Measurements from ENCODE around the gene ESRRA. TPM values are rescaled to one million over a fixed set of nuclear protein-coding genes. Genes with fewer than 3 reads are reported as not detected.

ESRRA gene
- total RNA-seq, 1 experiment from 2014 or later = 66.9 TPM

DNA sequence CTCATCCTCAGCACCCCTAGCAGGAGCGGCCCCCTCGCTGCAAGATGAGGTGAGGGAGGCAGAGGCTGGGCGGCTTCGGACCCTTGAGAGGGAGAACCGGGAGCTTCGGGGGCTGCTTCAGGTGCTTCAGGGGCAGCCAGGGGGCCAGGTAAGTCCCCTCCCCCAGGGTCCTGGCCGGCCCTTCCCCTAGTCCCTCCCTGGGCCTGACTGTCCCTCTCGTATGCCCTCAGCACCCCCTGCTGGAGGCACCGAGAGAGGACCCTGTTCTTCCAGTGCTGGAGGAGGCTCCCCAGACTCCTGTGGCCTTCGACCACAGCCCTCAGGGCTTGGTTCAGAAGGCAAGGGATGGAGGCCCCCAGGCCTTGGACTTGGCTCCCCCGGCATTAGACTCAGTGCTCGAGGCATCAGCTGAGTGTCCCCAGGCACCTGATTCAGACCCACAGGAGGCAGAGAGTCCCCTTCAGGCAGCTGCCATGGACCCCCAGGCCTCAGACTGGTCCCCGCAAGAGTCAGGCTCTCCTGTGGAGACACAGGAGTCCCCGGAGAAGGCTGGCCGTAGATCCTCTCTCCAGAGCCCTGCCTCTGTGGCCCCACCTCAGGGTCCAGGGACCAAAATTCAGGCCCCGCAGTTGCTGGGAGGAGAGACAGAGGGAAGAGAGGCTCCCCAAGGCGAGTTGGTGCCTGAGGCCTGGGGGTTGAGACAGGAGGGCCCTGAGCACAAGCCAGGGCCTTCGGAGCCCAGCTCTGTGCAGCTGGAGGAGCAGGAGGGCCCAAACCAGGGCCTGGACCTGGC, 38.6 kb downstream of the ESRRA start:
- POLR2A ChIA-PET = no interaction called here
- H3K9me3 ChIP-seq = no peaks in the 10 kb centered on the region
- peak overlapping the region; percentile 13 for H3K27ac Mint-ChIP-seq (ENCODE audit: unreplicated experiment)
- no peaks in the 10 kb centered on the region for H3K36me3 ChIP-seq (ENCODE audit: control insufficient read depth, insufficient read depth, low read length)
- peak; percentile 43 to 57 for TF ChIP-seq CTCF (IDR thresholded peaks at IDR 0.05; ENCODE audit: insufficient read depth in 1 of 2, low read depth in 1 of 2, low read length in 1 of 2, severe bottlenecking in 1 of 2, unreplicated experiment in 1 of 2)
- no peaks in the 10 kb centered on the region for H3K27me3 Mint-ChIP-seq (ENCODE audit: insufficient read depth, unreplicated experiment)
- no peaks in the 10 kb centered on the region for H3K27me3 ChIP-seq (replicated peaks; ENCODE audit: control insufficient read depth, insufficient read depth, low read length)
- H3K9me3 Mint-ChIP-seq (ENCODE audit: unreplicated experiment) = no peaks in the 10 kb centered on the region
- no peaks in the 10 kb centered on the region for H3K4me1 ChIP-seq
- H3K4me1 Mint-ChIP-seq (ENCODE audit: low read depth, unreplicated experiment) = peaks cover 6% of the 10 kb centered on the region
- CTCF ChIA-PET = interaction anchor here (0.8 to 4.1 kb wide), 3 partner anchors 11 to 43 kb away, joined by 3 to 16 read pairs (median 15); partner anchors contain the start of genes PRDX5 and TRMT112
- BruUV-seq (replicated peaks) = no TSS peak
- no peak overlapping the region for H3K4me3 ChIP-seq (ENCODE audit: low read depth, low read length)
- DNase-seq = peak in 1 of 2 experiments; percentile 68
- intact Hi-C loops (cut with micrococcal nuclease; ENCODE audit: unreplicated experiment) = no loop called here
- no peaks in the 10 kb centered on the region for H3K36me3 Mint-ChIP-seq (ENCODE audit: insufficient read depth, unreplicated experiment)
- no peak overlapping the region for H3K4me3 Mint-ChIP-seq (ENCODE audit: unreplicated experiment)

- H3K4me3 ChIP-seq (ENCODE audit: low read depth, low read length) = no peak overlapping the region
- no peak for DNase-seq
- Mint-ChIP-seq H3K4me3 (ENCODE audit: unreplicated experiment) (no peak overlapping the region), H3K27me3 (ENCODE audit: insufficient read depth, unreplicated experiment) (no peaks in the 10 kb centered on the region), H3K27ac (ENCODE audit: unreplicated experiment) (peak overlapping the region; percentile 13), H3K36me3 (ENCODE audit: insufficient read depth, unreplicated experiment) (no peaks in the 10 kb centered on the region), H3K9me3 (ENCODE audit: unreplicated experiment) (no peaks in the 10 kb centered on the region), H3K4me1 (ENCODE audit: low read depth, unreplicated experiment) (peaks cover 6% of the 10 kb centered on the region)
- TF ChIP-seq CTCF (IDR thresholded peaks at IDR 0.05; ENCODE audit: insufficient read depth in 1 of 2, low read depth in 1 of 2, low read length in 1 of 2, severe bottlenecking in 1 of 2, unreplicated experiment in 1 of 2) = no peak
- no peaks in the 10 kb centered on the region for H3K9me3 ChIP-seq
- ChIA-PET CTCF (interaction anchor here (1.8 to 4.1 kb wide), 2 partner anchors 10 to 27 kb away, joined by 15 to 16 read pairs; partner anchors contain the start of genes PRDX5 and TRMT112), POLR2A (no interaction called here)
- H3K36me3 ChIP-seq (ENCODE audit: control insufficient read depth, insufficient read depth, low read length) = no peaks in the 10 kb centered on the region
- no TSS peak for BruUV-seq (replicated peaks)
- H3K27me3 ChIP-seq (replicated peaks; ENCODE audit: control insufficient read depth, insufficient read depth, low read length) = no peaks in the 10 kb centered on the region
- intact Hi-C loops (cut with micrococcal nuclease; ENCODE audit: unreplicated experiment) = no loop called here
- no peaks in the 10 kb centered on the region for H3K4me1 ChIP-seq
Measured at GRCh38 chr11:64344787-64345186, 39.5 kb downstream of the ESRRA start.

DNA sequence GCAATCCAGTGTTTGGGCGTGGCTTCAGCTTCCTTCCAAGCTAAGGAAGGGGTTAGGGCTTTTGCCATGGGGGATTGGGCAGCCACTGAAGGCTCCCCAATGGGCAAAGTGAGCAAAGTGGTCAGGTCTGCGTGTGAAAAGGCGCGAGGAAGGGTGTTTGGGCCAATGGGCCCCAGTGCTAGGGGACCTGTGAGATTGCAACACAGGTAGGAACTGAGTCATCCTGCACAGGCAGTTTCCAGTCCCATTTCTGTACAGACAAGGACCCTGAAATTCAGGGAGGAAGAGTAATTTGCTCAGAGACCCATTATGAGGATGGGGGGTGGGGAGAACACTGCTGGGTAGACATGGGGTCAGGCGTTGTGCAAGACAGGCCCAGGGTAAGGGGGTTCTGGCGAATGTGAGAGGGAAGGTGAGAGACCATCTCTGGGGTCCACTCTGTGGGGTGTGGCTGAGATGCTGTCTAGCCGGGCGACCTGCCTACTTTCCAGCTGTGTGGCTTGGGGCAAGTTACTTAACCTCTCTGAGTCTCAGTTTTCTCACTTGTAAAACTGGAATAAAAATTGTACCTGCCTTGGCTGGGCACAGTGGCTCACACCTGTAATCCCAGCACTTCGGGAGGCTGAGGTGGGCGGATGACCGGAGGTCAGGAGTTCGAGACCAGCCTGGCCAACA, 42.0 kb downstream of the ESRRA start:
- no peaks in the 10 kb centered on the region for H3K9me3 Mint-ChIP-seq (ENCODE audit: unreplicated experiment)

More for the DNA sequence above, 42.0 kb downstream of the ESRRA start:
- Histone ChIP-seq H3K36me3 (ENCODE audit: control insufficient read depth, insufficient read depth, low read length) (no peaks in the 10 kb centered on the region), H3K4me1 (no peaks in the 10 kb centered on the region), H3K9me3 (no peaks in the 10 kb centered on the region), H3K4me3 (ENCODE audit: low read depth, low read length) (no peak overlapping the region), H3K27me3 (replicated peaks; ENCODE audit: control insufficient read depth, insufficient read depth, low read length) (no peaks in the 10 kb centered on the region)
- BruUV-seq (replicated peaks) = no TSS peak
- Mint-ChIP-seq H3K4me3 (ENCODE audit: unreplicated experiment) (no peak overlapping the region), H3K27ac (ENCODE audit: unreplicated experiment) (no peak overlapping the region), H3K4me1 (ENCODE audit: low read depth, unreplicated experiment) (peaks cover 6% of the 10 kb centered on the region), H3K36me3 (ENCODE audit: insufficient read depth, unreplicated experiment) (no peaks in the 10 kb centered on the region), H3K27me3 (ENCODE audit: insufficient read depth, unreplicated experiment) (no peaks in the 10 kb centered on the region)
- intact Hi-C loops (cut with micrococcal nuclease; ENCODE audit: unreplicated experiment) = no loop called here
- CTCF ChIA-PET = no interaction called here
- DNase-seq = no peak
- POLR2A ChIA-PET = interaction anchor here (0.7 kb wide), 1 partner anchor 36 kb away, joined by 7 read pairs; no protein-coding TSS in a partner anchor
- no peak for TF ChIP-seq CTCF (IDR thresholded peaks at IDR 0.05; ENCODE audit: insufficient read depth in 1 of 2, low read depth in 1 of 2, low read length in 1 of 2, severe bottlenecking in 1 of 2, unreplicated experiment in 1 of 2)
